ENCODE results near the gene ABLIM2. TPM values are rescaled to one million over a fixed set of nuclear protein-coding genes. Genes with fewer than 3 reads are reported as not detected.

ABLIM2 gene
- total and polyA plus RNA-seq, 2 donors (not counting 1 experiment from before 2014, with no cell fraction given) = 3.3 to 79.0 TPM

DNA sequence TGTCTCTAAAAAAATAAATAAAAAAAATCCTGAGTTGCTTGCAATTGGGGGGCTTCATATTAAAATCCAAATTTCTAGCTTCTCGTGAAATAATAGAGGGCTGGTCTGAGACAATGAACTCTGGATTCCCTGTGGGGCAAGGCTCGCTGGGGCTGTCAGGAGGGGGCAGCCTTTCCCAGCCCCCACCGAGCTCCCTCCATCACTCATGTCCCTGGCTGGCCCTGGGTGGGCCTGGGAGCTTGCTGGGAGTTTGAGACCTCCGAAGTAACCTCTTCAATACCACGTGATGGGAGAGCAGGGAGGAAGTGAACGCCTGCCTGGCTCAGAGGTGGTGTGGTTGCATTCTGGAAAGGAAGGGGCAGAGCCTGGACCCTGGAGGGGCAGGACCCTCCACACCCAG lies 164.9 kb downstream of the ABLIM2 start:
- POLR2A ChIA-PET = no interaction called here
- Histone ChIP-seq H4K20me1 (ENCODE audit: control insufficient read depth, insufficient read depth, low read length, poor library complexity, severe bottlenecking) (no peaks in the 10 kb centered on the region), H2AFZ (ENCODE audit: insufficient read depth, low read depth, low read length, poor library complexity, severe bottlenecking) (no peak overlapping the region), H3K27me3 (replicated peaks in 1 of 4; ENCODE audit: control extremely low read depth in 1 of 4, control insufficient read depth in 3 of 4, insufficient read depth in 4 of 4, low read length in 3 of 4) (no peaks in the 10 kb centered on the region), H3K4me3 (ENCODE audit: control extremely low read depth in 1 of 5, extremely low read depth in 1 of 5, insufficient read depth in 1 of 5, low read depth in 2 of 5, low read length in 4 of 5) (no peak overlapping the region), H3K4me2 (replicated peaks; ENCODE audit: low read depth, low read length, poor library complexity, severe bottlenecking) (no peak overlapping the region), H3K36me3 (replicated peaks in 1 of 2; ENCODE audit: control extremely low read depth in 1 of 2, control insufficient read depth in 1 of 2, extremely low read depth in 1 of 2, insufficient read depth in 2 of 2, low read length in 1 of 2) (no peaks in the 10 kb centered on the region), H3K27ac (ENCODE audit: low read length in 2 of 2) (no peak overlapping the region), H3K9me3 (ENCODE audit: control extremely low read depth in 1 of 3, control insufficient read depth in 2 of 3, insufficient read depth in 1 of 3, low read length in 2 of 3) (peaks cover 0 to 33% (median 0%) of the 10 kb centered on the region in 3 donors), H3K79me2 (ENCODE audit: control insufficient read depth, insufficient read depth, low read length) (no peaks in the 10 kb centered on the region), H3K9ac (ENCODE audit: low read length) (no peak overlapping the region), H3K4me1 (ENCODE audit: control insufficient read depth in 2 of 2, insufficient read depth in 2 of 2, low read length in 2 of 2) (no peaks in the 10 kb centered on the region)
- Mint-ChIP-seq H3K4me1 (no peaks in the 10 kb centered on the region), H3K27me3 (peaks cover 5% of the 10 kb centered on the region), H3K27ac (no peak overlapping the region), H3K9me3 (ENCODE audit: insufficient read depth) (peaks cover 7% of the 10 kb centered on the region), H3K4me3 (no peak overlapping the region)
- intact Hi-C loops (cut with micrococcal nuclease) = no loop called here
- DNase-seq (no peak), ATAC-seq (ENCODE audit: low read depth) (no peak)
- CTCF ChIA-PET = no interaction called here
- TF ChIP-seq CTCF (IDR thresholded peaks at IDR 0.05) (no peak), EZH2 (IDR thresholded peaks at IDR 0.05; ENCODE audit: borderline replicate concordance, insufficient read depth, low read depth, low read length, poor library complexity, severe bottlenecking) (no peak)
- 69% methylated on average over 4 of the region's 6 CpGs for WGBS (ENCODE audit: insufficient coverage)

DNA sequence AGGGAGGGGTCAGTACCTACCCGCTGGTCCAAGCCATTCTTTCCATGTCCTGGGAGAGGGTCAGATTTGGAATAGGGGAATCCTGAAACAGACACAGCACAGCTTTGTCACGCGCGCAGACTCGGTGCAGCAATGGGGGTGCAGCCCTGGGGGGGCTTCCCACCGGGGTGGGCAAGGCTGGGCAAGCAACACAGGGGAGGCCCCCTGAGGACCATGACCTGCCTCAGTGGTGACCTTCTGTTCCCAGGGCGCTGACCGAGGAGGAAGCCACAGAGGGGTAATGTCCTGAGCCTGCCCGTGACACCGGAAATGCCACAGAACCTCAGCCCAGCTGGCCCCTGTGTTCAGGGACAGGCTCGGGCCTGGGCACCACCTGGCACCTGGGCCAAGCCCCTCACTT lies 165.8 kb downstream of the ABLIM2 start:
- peaks cover 7% of the 10 kb centered on the region for H3K9me3 Mint-ChIP-seq (ENCODE audit: insufficient read depth)
- 76% methylated on average over 11 of the region's 11 CpGs for WGBS (ENCODE audit: insufficient coverage)
- no peak overlapping the region for H3K4me2 ChIP-seq (replicated peaks; ENCODE audit: low read depth, low read length, poor library complexity, severe bottlenecking)
- no peaks in the 10 kb centered on the region for H3K79me2 ChIP-seq (ENCODE audit: control insufficient read depth, insufficient read depth, low read length)
- ATAC-seq (ENCODE audit: low read depth) = no peak
- no peaks in the 10 kb centered on the region for H4K20me1 ChIP-seq (ENCODE audit: control insufficient read depth, insufficient read depth, low read length, poor library complexity, severe bottlenecking)
- TF ChIP-seq CTCF (IDR thresholded peaks at IDR 0.05) = no peak
- no peak for TF ChIP-seq EZH2 (IDR thresholded peaks at IDR 0.05; ENCODE audit: borderline replicate concordance, insufficient read depth, low read depth, low read length, poor library complexity, severe bottlenecking)
- peaks cover 0 to 33% (median 0%) of the 10 kb centered on the region in 3 donors for H3K9me3 ChIP-seq (ENCODE audit: control extremely low read depth in 1 of 3, control insufficient read depth in 2 of 3, insufficient read depth in 1 of 3, low read length in 2 of 3)
- no peak for DNase-seq
- H3K4me1 ChIP-seq (ENCODE audit: control insufficient read depth in 2 of 2, insufficient read depth in 2 of 2, low read length in 2 of 2) = no peaks in the 10 kb centered on the region
- no peak overlapping the region for H3K9ac ChIP-seq (ENCODE audit: low read length)
- no peaks in the 10 kb centered on the region for H3K36me3 ChIP-seq (replicated peaks in 1 of 2; ENCODE audit: control extremely low read depth in 1 of 2, control insufficient read depth in 1 of 2, extremely low read depth in 1 of 2, insufficient read depth in 2 of 2, low read length in 1 of 2)
- no peak overlapping the region for H3K4me3 Mint-ChIP-seq
- intact Hi-C loops (cut with micrococcal nuclease) = no loop called here
- H3K27ac ChIP-seq (ENCODE audit: low read length in 2 of 2) = no peak overlapping the region
- no peaks in the 10 kb centered on the region for H3K4me1 Mint-ChIP-seq
- no peak overlapping the region for H2AFZ ChIP-seq (ENCODE audit: insufficient read depth, low read depth, low read length, poor library complexity, severe bottlenecking)
- H3K27ac Mint-ChIP-seq = no peak overlapping the region
- H3K4me3 ChIP-seq (ENCODE audit: control extremely low read depth in 1 of 5, extremely low read depth in 1 of 5, insufficient read depth in 1 of 5, low read depth in 2 of 5, low read length in 4 of 5) = no peak overlapping the region
- H3K27me3 ChIP-seq (replicated peaks in 1 of 4; ENCODE audit: control extremely low read depth in 1 of 4, control insufficient read depth in 3 of 4, insufficient read depth in 4 of 4, low read length in 3 of 4) = no peaks in the 10 kb centered on the region
- peaks cover 8% of the 10 kb centered on the region for H3K27me3 Mint-ChIP-seq
- ChIA-PET POLR2A (no interaction called here), CTCF (interaction anchor here (0.5 kb wide), 1 partner anchor 19 kb away, joined by 4 read pairs; no protein-coding TSS in a partner anchor)
